GM06990 (cell line): ENCODE measurements around the gene SEMA5B.

Source experiments
- DNase-seq: peaks from one replicate; pipeline ENCODE4 v3.0.0-alpha.2; 2011; ENCODE audit not compliant: insufficient read length; ENCODE audit errors: extremely low read depth
- H3K27me3 ChIP-seq: replicated peaks from 2 replicates; pipeline ENCODE4 v1.6.0; 2011; ENCODE audit warnings: low read length; ENCODE audit not compliant: control insufficient read depth, insufficient read depth
- H3K36me3 ChIP-seq: 2 replicates; pipeline ENCODE4 v1.5.1; 2011; ENCODE audit warnings: low read length; ENCODE audit not compliant: control insufficient read depth, insufficient read depth
- H3K4me3 ChIP-seq: replicated peaks from 2 replicates; pipeline ENCODE4 v1.5.1; 2011; ENCODE audit warnings: low read depth, mild to moderate bottlenecking, control low read depth, low read length
- TF ChIP-seq, protein P1 (sequence below): IDR thresholded peaks from 2 replicates; pipeline ENCODE4 v1.5.1; 2011; ENCODE audit warnings: low read length, control low read depth, mild to moderate bottlenecking, inconsistent platforms; ENCODE audit not compliant: insufficient read depth, poor library complexity, severe bottlenecking

SEMA5B gene

GRCh38 chr3:122948408-122948807, 79.2 kb downstream of the SEMA5B start:
- Histone ChIP-seq H3K4me3 (no peak overlapping the region), H3K36me3 (no peaks in the 10 kb centered on the region), H3K27me3 (no peaks in the 10 kb centered on the region)
- DNase-seq, result no peak
- TF ChIP-seq, protein P1, sequence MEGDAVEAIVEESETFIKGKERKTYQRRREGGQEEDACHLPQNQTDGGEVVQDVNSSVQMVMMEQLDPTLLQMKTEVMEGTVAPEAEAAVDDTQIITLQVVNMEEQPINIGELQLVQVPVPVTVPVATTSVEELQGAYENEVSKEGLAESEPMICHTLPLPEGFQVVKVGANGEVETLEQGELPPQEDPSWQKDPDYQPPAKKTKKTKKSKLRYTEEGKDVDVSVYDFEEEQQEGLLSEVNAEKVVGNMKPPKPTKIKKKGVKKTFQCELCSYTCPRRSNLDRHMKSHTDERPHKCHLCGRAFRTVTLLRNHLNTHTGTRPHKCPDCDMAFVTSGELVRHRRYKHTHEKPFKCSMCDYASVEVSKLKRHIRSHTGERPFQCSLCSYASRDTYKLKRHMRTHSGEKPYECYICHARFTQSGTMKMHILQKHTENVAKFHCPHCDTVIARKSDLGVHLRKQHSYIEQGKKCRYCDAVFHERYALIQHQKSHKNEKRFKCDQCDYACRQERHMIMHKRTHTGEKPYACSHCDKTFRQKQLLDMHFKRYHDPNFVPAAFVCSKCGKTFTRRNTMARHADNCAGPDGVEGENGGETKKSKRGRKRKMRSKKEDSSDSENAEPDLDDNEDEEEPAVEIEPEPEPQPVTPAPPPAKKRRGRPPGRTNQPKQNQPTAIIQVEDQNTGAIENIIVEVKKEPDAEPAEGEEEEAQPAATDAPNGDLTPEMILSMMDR, result no peak

GRCh38 chr3:122947738-122948137, 79.8 kb downstream of the SEMA5B start:
- no peak for DNase-seq
- no peaks in the 10 kb centered on the region for H3K27me3 ChIP-seq
- TF ChIP-seq, protein P1, result no peak
- no peak overlapping the region for H3K4me3 ChIP-seq
- no peaks in the 10 kb centered on the region for H3K36me3 ChIP-seq

DNA sequence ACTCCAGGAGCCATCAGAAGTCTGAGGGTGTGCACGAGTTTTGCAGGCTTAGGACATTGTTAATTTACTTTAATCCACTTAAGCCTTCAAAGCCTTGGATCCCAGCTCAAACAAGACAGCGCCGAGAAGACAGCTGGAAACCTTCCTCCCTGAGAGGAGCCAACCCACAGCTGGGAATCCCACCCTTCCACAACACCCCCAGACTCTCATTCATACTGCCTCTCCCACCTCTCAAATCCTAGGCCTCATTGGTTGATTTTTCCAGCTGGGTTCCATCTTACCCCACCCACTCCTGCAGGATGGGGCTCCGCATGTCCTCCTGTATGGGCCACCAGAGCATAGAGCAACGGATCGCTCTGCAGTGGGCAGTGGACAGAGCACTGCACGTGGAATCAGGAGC, 80.4 kb downstream of the SEMA5B start:
- DNase-seq, result no peak
- H3K4me3 ChIP-seq, result no peak overlapping the region
- TF ChIP-seq, protein P1, result no peak
- no peaks in the 10 kb centered on the region for H3K36me3 ChIP-seq
- H3K27me3 ChIP-seq, result no peaks in the 10 kb centered on the region

DNA sequence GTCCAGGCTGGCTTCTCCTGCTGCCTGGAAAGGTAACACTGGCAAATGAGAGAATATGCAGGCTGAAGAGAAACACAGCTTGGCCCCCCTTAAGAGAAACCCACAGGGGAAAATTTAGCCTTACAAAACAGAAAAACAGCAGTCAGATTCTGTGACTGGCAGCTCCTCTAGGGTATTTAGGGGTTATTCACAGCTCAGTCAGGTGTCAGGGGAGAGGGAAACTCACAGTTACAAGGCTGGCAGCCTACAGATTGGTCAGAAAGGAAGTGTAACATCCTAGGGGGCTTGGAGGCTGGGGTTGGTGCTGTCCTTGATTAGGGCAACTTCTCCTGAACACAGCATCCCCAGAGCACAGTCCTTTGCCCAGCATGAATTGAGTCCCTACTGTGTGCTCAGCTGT, 81.4 kb downstream of the SEMA5B start:
- no peaks in the 10 kb centered on the region for H3K36me3 ChIP-seq
- no peaks in the 10 kb centered on the region for H3K27me3 ChIP-seq
- H3K4me3 ChIP-seq, result no peak overlapping the region
- no peak for DNase-seq
- TF ChIP-seq, protein P1, result no peak

GRCh38 chr3:122945230-122945629, 82.3 kb downstream of the SEMA5B start:
- Histone ChIP-seq H3K27me3 (no peaks in the 10 kb centered on the region), H3K4me3 (no peak overlapping the region), H3K36me3 (no peaks in the 10 kb centered on the region)
- no peak for DNase-seq
- TF ChIP-seq, protein P1, result no peak

DNA sequence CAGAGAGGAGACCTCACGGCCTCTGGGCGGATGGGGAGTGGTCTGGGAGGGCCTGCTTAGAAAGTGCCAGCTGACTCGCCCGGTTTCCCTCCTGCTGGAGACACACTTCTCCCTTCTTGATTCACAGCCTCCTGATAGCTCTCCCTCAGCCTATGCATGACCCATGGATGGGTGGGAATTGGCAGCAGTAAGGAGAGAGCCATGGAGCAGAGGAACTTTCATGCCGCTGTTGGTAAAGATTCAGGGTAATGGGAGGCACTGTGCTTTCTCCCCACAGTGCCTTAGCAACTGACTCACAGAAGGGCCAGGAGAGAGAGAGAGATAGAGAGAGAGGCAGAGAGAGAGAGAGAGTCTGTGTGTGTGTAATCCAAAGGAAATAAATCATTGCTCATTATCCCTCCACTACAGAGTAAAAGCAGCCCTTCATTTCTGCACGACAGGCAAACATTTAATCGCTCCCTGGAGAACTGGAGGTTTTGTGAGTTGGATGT, 82.8 kb downstream of the SEMA5B start:
- Histone ChIP-seq H3K27me3 (no peaks in the 10 kb centered on the region), H3K36me3 (no peaks in the 10 kb centered on the region), H3K4me3 (no peak overlapping the region)
- DNase-seq, result no peak
- TF ChIP-seq, protein P1, result no peak
